ENCODE measurements around the gene RPS6KB2.

RPS6KB2 gene

DNA sequence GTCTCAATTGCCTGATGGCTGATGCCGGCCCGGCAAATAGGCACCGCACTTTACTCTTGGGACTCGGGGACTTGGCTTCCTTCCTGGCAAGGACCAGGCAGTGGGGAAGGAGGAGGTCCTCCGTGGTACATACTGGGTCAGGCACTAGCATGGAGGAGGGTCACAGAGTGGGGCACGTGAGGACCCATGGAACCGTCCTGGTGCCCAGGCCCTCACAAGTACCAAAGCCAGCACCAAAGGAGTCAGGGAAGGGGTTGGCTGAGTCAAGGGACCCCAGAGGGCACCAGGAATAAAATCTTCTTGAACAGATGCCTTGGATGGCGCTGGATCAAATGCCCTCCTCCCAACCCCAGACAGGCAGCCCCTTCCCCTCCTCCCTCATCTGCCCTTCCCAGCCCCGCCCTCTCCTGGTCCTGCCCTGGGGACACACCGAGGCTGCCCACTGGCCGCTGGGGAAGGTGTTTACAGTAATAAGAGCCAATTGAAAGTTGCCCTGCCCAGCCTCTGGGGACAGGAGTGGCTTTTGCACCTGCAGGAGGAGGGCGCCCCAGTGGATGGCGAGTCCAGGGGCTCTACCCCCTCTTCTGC is 18.4 kb upstream of the RPS6KB2 start:
- no peak overlapping the region for H3K4me3 ChIP-seq (IDR thresholded peaks at IDR 0.05; ENCODE audit: insufficient read depth, low read depth, low read length)

DNA sequence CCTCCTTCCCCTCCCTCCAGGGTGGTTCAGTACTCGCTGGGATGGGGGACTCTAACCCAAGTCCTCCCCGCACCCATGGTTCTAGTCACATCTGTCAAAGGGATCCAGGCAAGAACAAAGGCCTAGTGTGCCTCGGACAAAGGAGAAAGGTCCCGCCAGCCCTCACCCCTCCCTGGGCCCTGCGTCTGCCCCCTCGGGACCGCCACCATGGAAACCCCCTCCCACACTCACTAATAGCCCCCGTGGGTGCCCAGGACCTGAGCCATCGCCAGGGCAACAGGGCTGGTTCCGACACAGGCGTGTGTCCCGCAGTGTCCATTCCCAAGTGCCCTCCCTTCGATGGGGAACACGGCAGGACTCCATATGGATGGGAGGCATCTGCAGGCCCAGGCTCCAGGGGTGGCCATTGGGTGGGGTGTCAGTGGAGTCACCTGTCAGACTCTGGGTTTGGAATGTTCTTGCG is 17.9 kb upstream of the RPS6KB2 start:
- H3K4me1 ChIP-seq (ENCODE audit: low read depth, poor library complexity, severe bottlenecking): no peaks in the 10 kb centered on the region
- H4K20me1 ChIP-seq (ENCODE audit: insufficient read depth): no peaks in the 10 kb centered on the region
- H2AFZ ChIP-seq (ENCODE audit: low read depth): no peak overlapping the region
- no peak overlapping the region for H3K27ac ChIP-seq
- TF ChIP-seq, protein P1, sequence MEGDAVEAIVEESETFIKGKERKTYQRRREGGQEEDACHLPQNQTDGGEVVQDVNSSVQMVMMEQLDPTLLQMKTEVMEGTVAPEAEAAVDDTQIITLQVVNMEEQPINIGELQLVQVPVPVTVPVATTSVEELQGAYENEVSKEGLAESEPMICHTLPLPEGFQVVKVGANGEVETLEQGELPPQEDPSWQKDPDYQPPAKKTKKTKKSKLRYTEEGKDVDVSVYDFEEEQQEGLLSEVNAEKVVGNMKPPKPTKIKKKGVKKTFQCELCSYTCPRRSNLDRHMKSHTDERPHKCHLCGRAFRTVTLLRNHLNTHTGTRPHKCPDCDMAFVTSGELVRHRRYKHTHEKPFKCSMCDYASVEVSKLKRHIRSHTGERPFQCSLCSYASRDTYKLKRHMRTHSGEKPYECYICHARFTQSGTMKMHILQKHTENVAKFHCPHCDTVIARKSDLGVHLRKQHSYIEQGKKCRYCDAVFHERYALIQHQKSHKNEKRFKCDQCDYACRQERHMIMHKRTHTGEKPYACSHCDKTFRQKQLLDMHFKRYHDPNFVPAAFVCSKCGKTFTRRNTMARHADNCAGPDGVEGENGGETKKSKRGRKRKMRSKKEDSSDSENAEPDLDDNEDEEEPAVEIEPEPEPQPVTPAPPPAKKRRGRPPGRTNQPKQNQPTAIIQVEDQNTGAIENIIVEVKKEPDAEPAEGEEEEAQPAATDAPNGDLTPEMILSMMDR (conservative IDR thresholded peaks at IDR 0.05; ENCODE audit: low read depth, low read length): no peak
- no peaks in the 10 kb centered on the region for H3K79me2 ChIP-seq (ENCODE audit: insufficient read depth, low read depth)
- H3K36me3 ChIP-seq (ENCODE audit: insufficient read depth): no peaks in the 10 kb centered on the region
- peaks cover 16% of the 10 kb centered on the region; the same call in 1 of the 2 replicates for H3K27me3 ChIP-seq (ENCODE audit: insufficient read depth, low read depth)
- H3K4me2 ChIP-seq: no peak overlapping the region
- no peak overlapping the region for H3K4me3 ChIP-seq (IDR thresholded peaks at IDR 0.05; ENCODE audit: insufficient read depth, low read depth, low read length)
- H3K9ac ChIP-seq: no peak overlapping the region

More for the DNA sequence above, 18.4 kb upstream of the RPS6KB2 start:
- Histone ChIP-seq H3K79me2 (ENCODE audit: insufficient read depth, low read depth) (no peaks in the 10 kb centered on the region), H4K20me1 (ENCODE audit: insufficient read depth) (no peaks in the 10 kb centered on the region), H3K4me2 (no peak overlapping the region), H3K27me3 (ENCODE audit: insufficient read depth, low read depth) (peaks cover 14% of the 10 kb centered on the region; the same call in 1 of the 2 replicates), H3K9ac (no peak overlapping the region), H3K27ac (no peak overlapping the region), H2AFZ (ENCODE audit: low read depth) (no peak overlapping the region), H3K4me1 (ENCODE audit: low read depth, poor library complexity, severe bottlenecking) (no peaks in the 10 kb centered on the region), H3K36me3 (ENCODE audit: insufficient read depth) (no peaks in the 10 kb centered on the region)
- TF ChIP-seq, protein P1 (conservative IDR thresholded peaks at IDR 0.05; ENCODE audit: low read depth, low read length): no peak

DNA sequence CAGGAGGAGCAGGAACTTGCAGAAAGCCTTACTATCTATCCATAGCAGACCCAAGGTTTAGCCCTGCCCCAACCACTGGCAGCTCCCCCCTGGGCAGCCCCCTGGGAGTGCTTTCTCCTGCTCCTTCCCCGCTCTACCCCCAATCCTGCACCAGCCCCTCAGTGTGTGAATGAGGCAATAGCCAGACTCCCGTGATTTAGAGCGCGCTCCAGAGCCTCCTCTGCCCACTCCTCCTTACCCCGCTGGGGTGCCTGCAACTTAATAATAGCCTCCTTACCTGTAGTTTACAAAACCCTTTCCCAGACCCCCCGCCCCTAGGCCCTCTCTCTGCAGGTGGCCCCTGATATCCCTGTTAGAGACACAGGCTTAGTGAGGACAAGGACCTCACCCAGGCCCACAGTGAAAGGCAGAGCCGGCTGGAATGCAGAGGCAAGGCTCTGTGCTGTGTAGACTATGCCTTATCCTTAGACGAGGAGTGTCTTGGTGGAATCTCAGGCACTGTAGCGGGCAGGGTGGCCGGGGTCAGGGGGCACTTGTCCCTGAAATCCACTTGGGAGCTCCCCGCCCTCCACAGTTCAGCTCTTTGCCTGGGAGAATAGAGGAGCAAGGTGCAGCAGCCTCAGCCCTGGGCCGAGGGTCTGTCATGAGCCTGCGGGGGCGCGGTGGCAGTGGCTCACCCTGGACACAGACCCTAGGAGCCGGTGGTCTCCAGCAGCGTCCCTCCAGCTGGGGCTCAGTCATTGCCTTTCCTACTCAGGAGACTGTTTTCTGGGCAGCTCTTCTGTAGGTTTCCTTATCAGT is 17.1 kb upstream of the RPS6KB2 start:
- no peak overlapping the region for H3K4me3 ChIP-seq (IDR thresholded peaks at IDR 0.05; ENCODE audit: insufficient read depth, low read depth, low read length)
- H3K27ac ChIP-seq: no peak overlapping the region
- no peak overlapping the region for H3K4me2 ChIP-seq
- no peak overlapping the region for H2AFZ ChIP-seq (ENCODE audit: low read depth)
- H3K27me3 ChIP-seq (ENCODE audit: insufficient read depth, low read depth): peaks cover 16% of the 10 kb centered on the region; the same call in 1 of the 2 replicates
- TF ChIP-seq, protein P1 (conservative IDR thresholded peaks at IDR 0.05; ENCODE audit: low read depth, low read length): no peak
- no peaks in the 10 kb centered on the region for H3K79me2 ChIP-seq (ENCODE audit: insufficient read depth, low read depth)
- no peak overlapping the region for H3K9ac ChIP-seq
- H4K20me1 ChIP-seq (ENCODE audit: insufficient read depth): no peaks in the 10 kb centered on the region
- H3K4me1 ChIP-seq (ENCODE audit: low read depth, poor library complexity, severe bottlenecking): no peaks in the 10 kb centered on the region
- H3K36me3 ChIP-seq (ENCODE audit: insufficient read depth): no peaks in the 10 kb centered on the region

DNA sequence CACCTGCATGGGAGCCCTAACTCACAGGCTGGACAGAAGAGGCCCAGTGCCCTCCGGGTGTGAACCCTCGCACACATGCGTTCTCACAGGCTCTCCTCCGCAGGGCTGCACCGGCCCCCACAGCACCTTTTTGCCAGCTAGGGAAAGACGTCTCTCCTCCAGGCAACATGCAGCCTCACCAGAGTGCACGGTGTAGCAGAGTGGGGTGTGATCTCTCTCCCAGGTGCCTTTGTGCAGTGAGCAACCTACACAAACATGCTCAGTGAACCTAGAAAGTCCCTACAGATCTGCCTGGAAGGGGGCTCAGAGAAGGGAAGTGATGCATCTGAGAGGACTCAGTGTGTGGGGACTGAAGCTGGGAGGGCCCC is 16.5 kb upstream of the RPS6KB2 start:
- Histone ChIP-seq H2AFZ (ENCODE audit: low read depth) (no peak overlapping the region), H3K27me3 (ENCODE audit: insufficient read depth, low read depth) (peaks cover 16% of the 10 kb centered on the region; the same call in 1 of the 2 replicates), H4K20me1 (ENCODE audit: insufficient read depth) (no peaks in the 10 kb centered on the region), H3K36me3 (ENCODE audit: insufficient read depth) (no peaks in the 10 kb centered on the region), H3K4me1 (ENCODE audit: low read depth, poor library complexity, severe bottlenecking) (no peaks in the 10 kb centered on the region), H3K79me2 (ENCODE audit: insufficient read depth, low read depth) (no peaks in the 10 kb centered on the region), H3K9ac (no peak overlapping the region), H3K27ac (no peak overlapping the region), H3K4me3 (IDR thresholded peaks at IDR 0.05; ENCODE audit: insufficient read depth, low read depth, low read length) (no peak overlapping the region), H3K4me2 (no peak overlapping the region)
- TF ChIP-seq, protein P1 (conservative IDR thresholded peaks at IDR 0.05; ENCODE audit: low read depth, low read length): no peak
